ENCODE measurements around the gene RNF224.

DNA sequence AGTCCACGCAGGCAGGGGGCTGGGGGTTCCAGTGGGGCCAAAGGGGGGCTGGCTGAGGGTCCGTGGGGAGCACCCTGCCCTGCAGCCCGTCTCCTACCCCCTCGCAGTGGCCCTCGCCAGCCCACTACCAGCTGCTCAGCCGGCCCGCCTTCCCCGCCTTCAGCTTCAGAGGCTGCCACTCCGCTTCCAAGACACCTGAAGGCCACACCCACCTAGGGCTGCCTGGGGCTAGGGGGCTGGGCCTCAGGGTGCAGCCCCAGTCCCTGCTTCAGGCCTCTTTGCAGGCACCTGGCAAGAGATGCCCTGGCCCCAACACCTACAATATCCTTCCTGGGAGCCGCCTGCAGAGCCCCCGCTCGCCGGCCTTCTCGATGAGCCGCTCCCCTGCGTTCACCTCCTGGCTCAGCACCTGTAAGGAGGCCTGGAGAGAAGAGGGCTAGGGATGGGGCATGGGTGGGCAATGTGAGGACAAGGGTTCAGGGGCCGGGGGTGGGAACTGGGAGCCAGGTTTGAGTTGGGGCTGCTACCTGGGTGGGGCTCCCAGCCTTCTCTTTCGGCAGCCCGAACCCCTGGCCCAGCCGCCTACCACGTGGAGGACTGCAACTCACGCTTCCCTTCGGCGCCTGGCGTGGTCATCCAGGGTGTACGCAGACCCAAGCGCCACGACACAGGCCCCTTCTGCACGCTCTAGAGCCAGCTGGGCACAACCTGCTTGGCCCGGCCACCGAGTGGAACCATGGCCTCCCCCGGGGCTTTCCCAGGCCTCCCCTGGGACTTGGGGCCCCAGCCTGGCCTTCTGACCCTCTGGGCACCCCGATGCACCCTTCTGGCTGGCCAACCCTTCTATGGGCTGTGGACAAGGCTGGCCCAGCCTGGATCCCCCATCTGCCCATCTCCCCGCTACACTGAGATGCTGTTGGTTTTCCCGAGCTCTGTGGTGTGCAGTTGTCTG lies 25.5 kb downstream of the RNF224 start:
- TF ChIP-seq GATA3 (IDR thresholded peaks at IDR 0.05; ENCODE audit: low read depth, low read length) (no peak), GATA2 (IDR thresholded peaks at IDR 0.05; ENCODE audit: low read depth, low read length) (no peak)

All from SH-SY5Y (cell line).